Neural progenitor cell (in vitro differentiated cells): ENCODE measurements around the gene NFIX. TPM values are rescaled to one million over a fixed set of nuclear protein-coding genes. Genes with fewer than 3 reads are reported as not detected.
A peak's percentile ranks its signal among the peaks of the same experiment; 100 is the strongest.
"Not testable (repeated sequence)": the region's sequence is repeated elsewhere in the genome, so short reads cannot be mapped to it uniquely, and the experiment has no call there.

Experiments
- DNase-seq: peaks from one replicate; pipeline ENCODE4 v3.0.0-alpha.2; 2016; ENCODE audit warnings: low spot score
- H2AFZ ChIP-seq: fragments of 200-600 bp; sonication (generic); replicated peaks from 2 replicates; pipeline ENCODE4 v1.6.1; 2016; ENCODE audit warnings: antibody characterized with exemption
- H3F3A ChIP-seq: fragments of 200-600 bp; sonication (generic); 2 replicates; pipeline ENCODE4 v1.6.1; 2016; ENCODE audit warnings: antibody characterized with exemption, low read depth
- H3K27ac ChIP-seq: fragments of 200-600 bp; sonication (generic); 2 replicates; pipeline ENCODE4 v1.5.1; 2016; ENCODE audit warnings: mild to moderate bottlenecking
- H3K27me3 ChIP-seq: fragments of 200-600 bp; sonication (generic); 2 replicates; pipeline ENCODE4 v1.6.1; 2016; ENCODE audit warnings: mild to moderate bottlenecking, moderate library complexity
- H3K36me3 ChIP-seq: fragments of 200-600 bp; sonication (generic); 2 replicates; pipeline ENCODE4 v1.5.1; 2016
- H3K4me1 ChIP-seq: fragments of 200-600 bp; sonication (generic); 2 replicates; pipeline ENCODE4 v1.6.1; 2016; ENCODE audit warnings: mixed run types
- H3K4me2 ChIP-seq: fragments of 200-600 bp; sonication (generic); 2 replicates; pipeline ENCODE4 v1.6.1; 2016
- H3K4me3 ChIP-seq: fragments of 200-600 bp; sonication (generic); 2 replicates; pipeline ENCODE4 v1.5.1; 2016
- H3K79me2 ChIP-seq: fragments of 200-600 bp; sonication (generic); 2 replicates; pipeline ENCODE4 v1.6.1; 2016; ENCODE audit warnings: low read depth
- H3K9ac ChIP-seq: fragments of 200-600 bp; sonication (generic); 2 replicates; pipeline ENCODE4 v1.6.1; 2016
- H3K9me3 ChIP-seq: fragments of 200-600 bp; sonication (generic); 2 replicates; pipeline ENCODE4 v1.5.1; 2016; ENCODE audit warnings: low read depth
- H4K20me1 ChIP-seq: fragments of 200-600 bp; sonication (generic); 2 replicates; pipeline ENCODE4 v1.6.1; 2016; ENCODE audit warnings: low read depth
- H3K27ac Mint-ChIP-seq: 3 replicates; pipeline ENCODE4 v1.8.0; 2021; ENCODE audit warnings: mixed read lengths
- H3K27me3 Mint-ChIP-seq: 2 replicates; pipeline ENCODE4 v1.8.0; 2022; ENCODE audit warnings: low read depth, mild to moderate bottlenecking, inconsistent platforms, moderate library complexity, mixed read lengths; ENCODE audit not compliant: insufficient read depth
- H3K36me3 Mint-ChIP-seq: 3 replicates; pipeline ENCODE4 v1.8.0; 2021; ENCODE audit warnings: mixed read lengths
- H3K4me1 Mint-ChIP-seq: 3 replicates; pipeline ENCODE4 v1.8.0; 2021; ENCODE audit warnings: mixed read lengths
- H3K4me3 Mint-ChIP-seq: 3 replicates; pipeline ENCODE4 v1.8.0; 2021; ENCODE audit warnings: mild to moderate bottlenecking, moderate library complexity, mixed read lengths
- H3K9me3 Mint-ChIP-seq: 3 replicates; pipeline ENCODE4 v1.8.0; 2020; ENCODE audit warnings: mixed read lengths
- CTCF ChIP-seq: fragments of 200-600 bp; sonication (generic); IDR thresholded peaks from 2 replicates; pipeline ENCODE4 v1.5.1; 2017; ENCODE audit warnings: antibody characterized with exemption, mild to moderate bottlenecking
- EZH2 ChIP-seq: fragments of 200-600 bp; sonication (generic); IDR thresholded peaks from 2 replicates; pipeline ENCODE4 v1.6.1; 2017; ENCODE audit warnings: antibody characterized with exemption, mild to moderate bottlenecking, moderate library complexity
- EZH2phosphoT487 ChIP-seq: fragments of 200-600 bp; sonication (generic); IDR thresholded peaks from 2 replicates; pipeline ENCODE4 v1.6.1; 2017; ENCODE audit warnings: antibody characterized with exemption
- total RNA-seq: library from RNA; depleted of rRNA; stranded (reverse); fragments of >200 nt; gene quantifications from 2 replicates; pipeline ENCODE4 v1.2.3, GENCODE V29; 2015; ENCODE audit warnings: low replicate concordance

Gene NFIX
- total RNA-seq, 1 donor from 2014 or later = 0.06 TPM

- H3K79me2 ChIP-seq = no peaks in the 10 kb centered on the region
- no peak overlapping the region for H3K4me3 ChIP-seq
- H3K36me3 Mint-ChIP-seq = no peaks in the 10 kb centered on the region
- H3K27me3 Mint-ChIP-seq = peaks cover 20% of the 10 kb centered on the region
- TF ChIP-seq CTCF (no peak), EZH2phosphoT487 (no peak), EZH2 (no peak)
- H3K9ac ChIP-seq = no peak overlapping the region
- no peaks in the 10 kb centered on the region for H3K27me3 ChIP-seq
- no peak overlapping the region for H3K4me3 Mint-ChIP-seq
- H2AFZ ChIP-seq = no peak overlapping the region
- no peak overlapping the region for H3K27ac Mint-ChIP-seq
- H3K36me3 ChIP-seq = no peaks in the 10 kb centered on the region
- no peaks in the 10 kb centered on the region for H3F3A ChIP-seq
- H3K4me1 Mint-ChIP-seq = peaks cover 10% of the 10 kb centered on the region
- no peaks in the 10 kb centered on the region for H3K9me3 ChIP-seq
- no peak for DNase-seq
- H4K20me1 ChIP-seq = no peaks in the 10 kb centered on the region
- H3K9me3 Mint-ChIP-seq = no peaks in the 10 kb centered on the region
- H3K27ac ChIP-seq = no peak overlapping the region
- no peaks in the 10 kb centered on the region for H3K4me1 ChIP-seq
- no peak overlapping the region for H3K4me2 ChIP-seq
These were observed 22.0 kb upstream of the NFIX start for GRCh38 chr19:12973236-12973635.

GRCh38 chr19:12974301-12975220 is 20.7 kb upstream of the NFIX start:
- Mint-ChIP-seq H3K27ac (no peak overlapping the region), H3K9me3 (no peaks in the 10 kb centered on the region), H3K27me3 (peaks cover 26% of the 10 kb centered on the region), H3K4me1 (peaks cover 10% of the 10 kb centered on the region), H3K36me3 (no peaks in the 10 kb centered on the region), H3K4me3 (no peak overlapping the region)
- H3K27ac ChIP-seq = no peak overlapping the region
- no peaks in the 10 kb centered on the region for H3K79me2 ChIP-seq
- H3K9me3 ChIP-seq = no peaks in the 10 kb centered on the region
- no peak overlapping the region for H2AFZ ChIP-seq
- no peak overlapping the region for H3K4me2 ChIP-seq
- H3F3A ChIP-seq = no peaks in the 10 kb centered on the region
- no peak overlapping the region for H3K4me3 ChIP-seq
- no peaks in the 10 kb centered on the region for H3K4me1 ChIP-seq
- no peaks in the 10 kb centered on the region for H4K20me1 ChIP-seq
- DNase-seq = no peak
- peaks cover 9% of the 10 kb centered on the region for H3K27me3 ChIP-seq
- H3K36me3 ChIP-seq = no peaks in the 10 kb centered on the region
- TF ChIP-seq CTCF (no peak), EZH2phosphoT487 (no peak), EZH2 (no peak)
- no peak overlapping the region for H3K9ac ChIP-seq

- H3K36me3 Mint-ChIP-seq = no peaks in the 10 kb centered on the region
- H3K27ac Mint-ChIP-seq = no peak overlapping the region
- no peak overlapping the region for H3K4me2 ChIP-seq
- no peaks in the 10 kb centered on the region for H3K4me1 ChIP-seq
- H3K9me3 Mint-ChIP-seq = no peaks in the 10 kb centered on the region
- H3F3A ChIP-seq = no peaks in the 10 kb centered on the region
- no peak overlapping the region for H3K27ac ChIP-seq
- no peak for DNase-seq
- no peak overlapping the region for H3K9ac ChIP-seq
- H3K4me3 Mint-ChIP-seq = no peak overlapping the region
- peaks cover 26% of the 10 kb centered on the region for H3K27me3 Mint-ChIP-seq
- no peaks in the 10 kb centered on the region for H3K79me2 ChIP-seq
- peaks cover 5% of the 10 kb centered on the region for H3K4me1 Mint-ChIP-seq
- no peaks in the 10 kb centered on the region for H3K36me3 ChIP-seq
- peaks cover 16% of the 10 kb centered on the region for H3K27me3 ChIP-seq
- TF ChIP-seq EZH2 (no peak), CTCF (no peak), EZH2phosphoT487 (no peak)
- no peak overlapping the region for H2AFZ ChIP-seq
- no peak overlapping the region for H3K4me3 ChIP-seq
- no peaks in the 10 kb centered on the region for H3K9me3 ChIP-seq
- H4K20me1 ChIP-seq = no peaks in the 10 kb centered on the region
These were observed 20.0 kb upstream of the NFIX start for GRCh38 chr19:12975221-12975741.

- H3K4me1 ChIP-seq, DNase-seq, H3K36me3 ChIP-seq, H3K4me1 Mint-ChIP-seq, H3K4me2 ChIP-seq, H3K79me2 ChIP-seq, H3K9ac ChIP-seq, H3K4me3 ChIP-seq, H3K9me3 Mint-ChIP-seq, H2AFZ ChIP-seq, H3F3A ChIP-seq, H3K27ac ChIP-seq, H3K36me3 Mint-ChIP-seq, H4K20me1 ChIP-seq, H3K27ac Mint-ChIP-seq, H3K9me3 ChIP-seq: not testable (repeated sequence)
- Mint-ChIP-seq H3K27me3 (peaks cover 22% of the 10 kb centered on the region), H3K4me3 (peak overlapping the region; percentile 15)
- H3K27me3 ChIP-seq = peaks cover 25% of the 10 kb centered on the region
These were observed 19.2 kb upstream of the NFIX start for GRCh38 chr19:12976109-12976508.
